Neural crest cell (in vitro differentiated cells): Measurements from ENCODE around the gene OBSCN. TPM values are rescaled to one million over a fixed set of nuclear protein-coding genes. Genes with fewer than 3 reads are reported as not detected.
A peak's percentile ranks its signal among the peaks of the same experiment; 100 is the strongest.

Source experiments
- DNase-seq: peaks from one replicate; pipeline ENCODE4 v3.0.0; 2021; ENCODE audit warnings: low read depth, mixed read lengths, low spot score
- H3K27ac Mint-ChIP-seq: one replicate; pipeline ENCODE4 v1.8.0; 2021; ENCODE audit warnings: mild to moderate bottlenecking, mixed read lengths; ENCODE audit not compliant: unreplicated experiment
- H3K27me3 Mint-ChIP-seq: 2 replicates; pipeline ENCODE4 v1.8.0; 2021; ENCODE audit warnings: low read depth, mild to moderate bottlenecking, mixed read lengths
- H3K36me3 Mint-ChIP-seq: 2 replicates; pipeline ENCODE4 v1.8.0; 2021; ENCODE audit warnings: low read depth, mild to moderate bottlenecking, mixed read lengths
- H3K4me1 Mint-ChIP-seq: 2 replicates; pipeline ENCODE4 v1.8.0; 2021; ENCODE audit warnings: mixed read lengths
- H3K4me3 Mint-ChIP-seq: one replicate; pipeline ENCODE4 v1.8.0; 2021; ENCODE audit warnings: mild to moderate bottlenecking, mixed read lengths
- H3K9me3 Mint-ChIP-seq: 2 replicates; pipeline ENCODE4 v1.8.0; 2021; ENCODE audit warnings: mixed read lengths
- CTCF ChIP-seq: fragments of 200-600 bp; sonication (generic); conservative IDR thresholded peaks from 2 replicates; pipeline ENCODE4 v1.5.0; 2021; ENCODE audit warnings: antibody characterized with exemption, mild to moderate bottlenecking
- total RNA-seq: library from RNA; stranded (reverse); gene quantifications from 2 replicates; pipeline ENCODE4 v1.2.1, GENCODE V29; 2021

Gene OBSCN
- total RNA-seq, 1 donor from 2014 or later, result 40.1 TPM

GRCh38 chr1:228311091-228311490 is 103.2 kb downstream of the OBSCN start:
- no peak for DNase-seq
- TF ChIP-seq CTCF, result no peak
- H3K27me3 Mint-ChIP-seq, result no peaks in the 10 kb centered on the region
- peaks cover 11% of the 10 kb centered on the region for H3K36me3 Mint-ChIP-seq
- no peak overlapping the region for H3K4me3 Mint-ChIP-seq
- no peaks in the 10 kb centered on the region for H3K4me1 Mint-ChIP-seq
- H3K9me3 Mint-ChIP-seq, result no peaks in the 10 kb centered on the region
- no peak overlapping the region for H3K27ac Mint-ChIP-seq

- DNase-seq, result no peak
- Mint-ChIP-seq H3K27me3 (no peaks in the 10 kb centered on the region), H3K9me3 (no peaks in the 10 kb centered on the region), H3K4me3 (no peak overlapping the region), H3K36me3 (peaks cover 11% of the 10 kb centered on the region), H3K27ac (no peak overlapping the region), H3K4me1 (no peaks in the 10 kb centered on the region)
- TF ChIP-seq CTCF, result no peak
Observed at GRCh38 chr1:228312136-228312764, 104.4 kb downstream of the OBSCN start.

- H3K27ac Mint-ChIP-seq, result no peak overlapping the region
- H3K9me3 Mint-ChIP-seq, result no peaks in the 10 kb centered on the region
- DNase-seq, result no peak
- H3K4me1 Mint-ChIP-seq, result no peaks in the 10 kb centered on the region
- no peak for TF ChIP-seq CTCF
- no peaks in the 10 kb centered on the region for H3K27me3 Mint-ChIP-seq
- no peak overlapping the region for H3K4me3 Mint-ChIP-seq
- peaks cover 9% of the 10 kb centered on the region for H3K36me3 Mint-ChIP-seq
Observed at GRCh38 chr1:228313536-228314277, 105.9 kb downstream of the OBSCN start.

DNA sequence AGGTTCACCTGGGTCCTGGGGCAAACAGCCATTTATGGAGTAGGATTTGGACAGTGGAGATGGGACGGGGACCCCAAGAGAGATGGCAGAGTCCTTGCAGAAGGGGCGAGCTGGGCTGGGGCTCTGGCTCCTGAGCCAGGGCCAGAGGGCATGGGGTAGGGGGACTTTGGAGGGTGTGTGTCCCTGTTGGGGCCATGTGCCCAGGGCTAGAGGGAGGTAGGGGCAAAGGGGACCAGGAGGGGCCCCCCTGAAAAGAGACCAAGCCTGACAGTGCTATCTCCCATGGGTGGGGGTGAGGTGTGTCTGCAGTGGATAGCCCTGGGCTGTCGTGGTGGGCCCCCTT is 106.4 kb downstream of the OBSCN start:
- Mint-ChIP-seq H3K4me1 (no peaks in the 10 kb centered on the region), H3K27ac (no peak overlapping the region), H3K27me3 (no peaks in the 10 kb centered on the region), H3K9me3 (no peaks in the 10 kb centered on the region), H3K36me3 (peaks cover 7% of the 10 kb centered on the region), H3K4me3 (no peak overlapping the region)
- no peak for DNase-seq
- TF ChIP-seq CTCF, result no peak

DNA sequence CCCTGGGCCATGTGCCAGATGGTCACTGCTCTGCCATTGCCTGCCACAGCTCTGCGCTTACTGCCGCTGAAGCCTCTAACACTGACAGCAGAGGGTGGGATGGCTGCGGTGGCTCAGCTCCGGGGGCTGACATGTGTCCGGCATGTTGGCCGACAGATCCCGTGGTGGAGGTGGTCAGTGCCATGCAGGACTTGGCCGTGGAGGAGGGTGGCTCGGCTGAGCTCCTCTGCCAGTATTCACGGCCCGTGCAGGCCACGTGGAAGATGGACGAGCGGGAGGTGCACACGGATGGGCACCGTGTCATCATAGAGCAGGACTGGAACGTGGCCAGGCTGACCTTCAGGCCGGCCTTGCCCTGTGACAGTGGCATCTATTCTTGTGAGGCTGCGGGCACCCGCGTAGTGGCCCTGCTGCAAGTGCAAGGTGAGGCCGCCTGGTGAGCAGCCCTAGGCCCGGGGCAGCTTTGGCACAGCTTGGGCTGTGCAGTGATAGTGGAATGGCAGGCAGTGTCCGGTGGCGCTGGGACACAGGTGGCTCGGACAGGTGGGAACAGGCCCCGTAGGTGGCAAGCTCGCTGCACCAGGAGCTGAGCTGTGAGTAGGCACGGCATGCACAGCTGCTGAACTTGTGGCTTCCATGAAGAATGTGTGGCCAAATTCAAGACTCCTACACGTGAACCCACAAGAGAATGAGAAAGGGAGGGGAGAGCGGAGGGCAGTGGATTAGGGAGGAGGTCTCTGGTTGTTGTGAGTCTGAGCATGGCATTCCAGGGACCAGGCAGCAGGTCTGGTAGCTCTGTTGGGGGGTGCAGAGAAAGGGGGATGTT is 107.0 kb downstream of the OBSCN start:
- no peaks in the 10 kb centered on the region for H3K9me3 Mint-ChIP-seq
- no peak for TF ChIP-seq CTCF
- no peak overlapping the region for H3K4me3 Mint-ChIP-seq
- no peak for DNase-seq
- H3K27ac Mint-ChIP-seq, result peak overlapping the region; percentile 43
- peaks cover 7% of the 10 kb centered on the region for H3K36me3 Mint-ChIP-seq
- H3K27me3 Mint-ChIP-seq, result no peaks in the 10 kb centered on the region
- H3K4me1 Mint-ChIP-seq, result no peaks in the 10 kb centered on the region
